Endothelial cell of umbilical vein (primary cell): ENCODE measurements around the gene MAPKAP1. TPM values are rescaled to one million over a fixed set of nuclear protein-coding genes. Genes with fewer than 3 reads are reported as not detected.

Experiments used
- BruUV-seq: library from RNA; stranded (reverse); fragments of 400-500 nt; replicated peaks from 2 replicates; lab custom pipeline; 2021; lab: Mats Ljungman, UMichigan
- CTCF ChIA-PET: fragments of 300-600, 350-600 bp; sonication (Branson Sonifier 250); formaldehyde crosslinking; loops from one replicate; lab custom pipeline; 2021; ENCODE audit warnings: antibody characterized with exemption, inconsistent platforms; lab: Charles Lee
- POLR2A ChIA-PET: fragments of 300-600, 350-600 bp; sonication (Branson Sonifier 250); formaldehyde crosslinking; loops from one replicate; lab custom pipeline; 2021; ENCODE audit warnings: antibody characterized with exemption, inconsistent platforms; lab: Charles Lee
- DNase-seq: peaks from one replicate; pipeline ENCODE4 v3.0.0-alpha.2; 2011; ENCODE audit warnings: low read depth, low spot score
- FAIRE-seq: peaks from 2 replicates; lab custom pipeline; 2011; peaks lifted over from hg19 to GRCh38; lab: Jason Lieb, UNC
- H2AFZ ChIP-seq: 2 replicates; pipeline ENCODE4 v1.6.0; 2012; ENCODE audit warnings: low read depth, low read length, control low read depth, inconsistent platforms
- H3K27ac ChIP-seq: 2 replicates; pipeline ENCODE4 v1.5.1; 2011; ENCODE audit warnings: low read depth, mild to moderate bottlenecking, control low read depth, low read length, moderate library complexity; ENCODE audit not compliant: insufficient read depth
- H3K27me3 ChIP-seq, 2 experiments: 2 replicates each; pipeline versions ENCODE4 v1.6.0 to v1.6.1; 2011; ENCODE audit warnings: low read length in 2 of 2, mixed read lengths in 1 of 2; ENCODE audit not compliant: control insufficient read depth in 2 of 2, insufficient read depth in 2 of 2
- H3K36me3 ChIP-seq, 2 experiments: 2 replicates in 1 of 2; 3 replicates in 1 of 2; pipeline ENCODE4 v1.5.1; 2011; ENCODE audit warnings: low read length in 2 of 2, mild to moderate bottlenecking in 1 of 2, moderate library complexity in 1 of 2; ENCODE audit not compliant: control insufficient read depth in 2 of 2, insufficient read depth in 2 of 2; ENCODE audit errors: extremely low read depth in 1 of 2
- H3K4me1 ChIP-seq: 3 replicates; pipeline ENCODE4 v1.5.1; 2011; ENCODE audit warnings: mild to moderate bottlenecking, low read length; ENCODE audit not compliant: control insufficient read depth, insufficient read depth; ENCODE audit errors: extremely low read depth
- H3K4me2 ChIP-seq: 2 replicates; pipeline ENCODE4 v1.6.1; 2011; ENCODE audit warnings: low read length, control low read depth, mixed read lengths; ENCODE audit not compliant: insufficient read depth
- H3K4me3 ChIP-seq, 3 experiments: fragments of 200-600 bp in 1 of 3; sonication (generic), shearing (Covaris generic) in 1 of 3; replicated peaks in 1 of 3; 2 replicates each; pipeline ENCODE4 v1.5.1; 2011 to 2016; ENCODE audit warnings: control low read depth in 3 of 3, low read length in 3 of 3, mild to moderate bottlenecking in 2 of 3, inconsistent platforms in 1 of 3, low read depth in 1 of 3, moderate library complexity in 1 of 3; ENCODE audit not compliant: insufficient read depth in 1 of 3
- H3K79me2 ChIP-seq: 2 replicates; pipeline ENCODE4 v1.6.0; 2012; ENCODE audit warnings: low read length, inconsistent platforms; ENCODE audit not compliant: control insufficient read depth, insufficient read depth
- H3K9ac ChIP-seq: replicated peaks from 2 replicates; pipeline ENCODE3; 2011; ENCODE audit warnings: low read length, control low read depth; ENCODE audit not compliant: insufficient read depth; ENCODE audit errors: extremely low read depth
- H3K9me1 ChIP-seq: replicated peaks from 3 replicates; pipeline ENCODE4 v1.6.0; 2011; ENCODE audit warnings: mild to moderate bottlenecking, low read length; ENCODE audit not compliant: control insufficient read depth, insufficient read depth; ENCODE audit errors: extremely low read depth
- H3K9me3 ChIP-seq: replicated peaks from 2 replicates; pipeline ENCODE4 v1.5.1; 2012; ENCODE audit warnings: low read length, inconsistent platforms; ENCODE audit not compliant: control insufficient read depth, insufficient read depth
- H4K20me1 ChIP-seq: replicated peaks from 2 replicates; pipeline ENCODE3; 2011; ENCODE audit warnings: mild to moderate bottlenecking, low read length; ENCODE audit not compliant: control insufficient read depth, insufficient read depth; ENCODE audit errors: extremely low read depth
- CTCF ChIP-seq, 2 donors: IDR thresholded peaks; 1 replicate in 1 of 2; 2 replicates in 1 of 2; pipeline ENCODE4 v1.5.1; 2011; ENCODE audit warnings: low read length in 2 of 2, mild to moderate bottlenecking in 2 of 2, moderate library complexity in 2 of 2, control low read depth in 1 of 2, inconsistent platforms in 1 of 2, low read depth in 1 of 2; ENCODE audit not compliant: insufficient read depth in 1 of 2; ENCODE audit errors: extremely low read depth in 1 of 2
- EZH2 ChIP-seq: IDR thresholded peaks from 2 replicates; pipeline ENCODE4 v1.6.1; 2012; ENCODE audit warnings: borderline replicate concordance, low read depth, mild to moderate bottlenecking, moderate library complexity, low read length, inconsistent platforms; ENCODE audit not compliant: severe bottlenecking
- FOS ChIP-seq: IDR thresholded peaks from 2 replicates; pipeline ENCODE4 v1.6.1; 2011; ENCODE audit warnings: mild to moderate bottlenecking, low read length, moderate library complexity, borderline replicate concordance; ENCODE audit not compliant: insufficient read depth
- GATA2 ChIP-seq: IDR thresholded peaks from 2 replicates; pipeline ENCODE4 v1.7.0; 2011; ENCODE audit warnings: low read depth, mild to moderate bottlenecking, moderate library complexity, mixed read lengths, low read length; ENCODE audit not compliant: insufficient read length, insufficient read depth
- JUN ChIP-seq: IDR thresholded peaks from 2 replicates; pipeline ENCODE4 v1.6.1; 2011; ENCODE audit warnings: borderline replicate concordance, low read depth; ENCODE audit not compliant: insufficient read length, insufficient read depth
- MYC ChIP-seq: IDR thresholded peaks from one replicate; pipeline ENCODE4 v1.6.1; 2011; ENCODE audit warnings: mild to moderate bottlenecking, low read depth, low read length
- POLR2A ChIP-seq: IDR thresholded peaks from 2 replicates; pipeline ENCODE4 v1.6.1; 2012; ENCODE audit warnings: low read depth, mild to moderate bottlenecking, control low read depth, low read length
- POLR2AphosphoS5 ChIP-seq: IDR thresholded peaks from 2 replicates; pipeline ENCODE4 v1.6.1; 2012; ENCODE audit warnings: low read depth, mild to moderate bottlenecking, control low read depth, low read length, moderate library complexity; ENCODE audit not compliant: insufficient read depth
- dilution Hi-C: fragments of 300-500 bp; cut with MboI; formaldehyde crosslinking; loops from one replicate; pipeline ENCODE4 v1.15.0; 2019; ENCODE audit warnings: low sequenced_read_pairs; ENCODE audit not compliant: extremely low pct_ligation_motif_present
- intact Hi-C: fragments of 100-400 bp; cut with micrococcal nuclease; formaldehyde crosslinking; loops from one replicate; pipeline ENCODE4 v1.10.0; 2022
- polyA plus RNA-seq, 4 experiments: library from polyadenylated mRNA; depleted of rRNA in 3 of 4; stranded (reverse) in 3 of 4; unstranded in 1 of 4; fragments of >200 nt; gene quantifications; 2 replicates each; pipeline versions ENCODE4 v1.2.1 to v1.2.3, GENCODE V29; 2011 to 2012; ENCODE audit warnings: missing spikeins in 1 of 4
- total RNA-seq: library from RNA; stranded (reverse); gene quantifications from 2 replicates; pipeline ENCODE4 v1.2.3, GENCODE V29; 2021
- TF ChIP-seq, protein P1 (sequence below): IDR thresholded peaks from 2 replicates; pipeline ENCODE4 v1.6.1; 2011; ENCODE audit not compliant: insufficient read depth, insufficient read length

The MAPKAP1 gene
- total and polyA plus RNA-seq, 2 donors (not counting 3 experiments of a cell fraction or from before 2014, with no cell fraction given), result 61.9 to 99.1 TPM

DNA sequence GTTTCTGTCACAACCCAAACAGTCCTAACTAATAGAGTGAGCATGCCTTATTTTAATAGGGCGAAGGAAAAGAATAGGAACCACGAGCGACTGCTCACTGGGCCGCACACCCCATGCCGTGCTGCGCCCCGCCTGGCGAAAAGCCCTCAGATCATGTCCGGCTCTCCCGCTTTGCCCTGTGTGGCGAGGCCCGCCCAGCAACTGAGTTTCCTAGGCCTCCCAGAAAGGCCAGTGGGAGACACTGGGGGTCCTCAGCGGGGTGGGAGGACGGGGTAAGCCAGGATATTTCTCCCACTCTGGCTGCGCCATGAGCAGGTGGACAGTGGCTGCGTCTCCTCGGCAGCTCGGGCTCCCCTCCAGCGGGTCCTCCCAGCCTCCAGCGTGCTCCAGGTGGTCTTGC is 307.3 kb downstream of the MAPKAP1 start:
- Histone ChIP-seq H3K4me3 (no peak overlapping the region), H3K27me3 (no peaks in the 10 kb centered on the region), H3K9me1 (no peaks in the 10 kb centered on the region), H3K9me3 (no peaks in the 10 kb centered on the region), H3K9ac (no peak overlapping the region), H3K4me1 (no peaks in the 10 kb centered on the region), H2AFZ (no peak overlapping the region), H3K4me2 (no peak overlapping the region), H3K36me3 (no peaks in the 10 kb centered on the region), H3K27ac (no peak overlapping the region), H3K79me2 (no peaks in the 10 kb centered on the region), H4K20me1 (no peaks in the 10 kb centered on the region)
- dilution Hi-C loops (no loop called here), intact Hi-C loops (loop anchor here (10.0 kb wide), 1 partner anchor 995 kb away; no protein-coding TSS in a partner anchor)
- TF ChIP-seq EZH2 (no peak), POLR2A (no peak), JUN (no peak), MYC (no peak), GATA2 (no peak), CTCF (IDR thresholded peaks at IDR 0.05; ENCODE audit: extremely low read depth in 1 of 2, insufficient read depth in 1 of 2, low read depth in 1 of 2, low read length in 2 of 2) (no peak), POLR2AphosphoS5 (no peak), FOS (no peak)
- TF ChIP-seq, protein P1, sequence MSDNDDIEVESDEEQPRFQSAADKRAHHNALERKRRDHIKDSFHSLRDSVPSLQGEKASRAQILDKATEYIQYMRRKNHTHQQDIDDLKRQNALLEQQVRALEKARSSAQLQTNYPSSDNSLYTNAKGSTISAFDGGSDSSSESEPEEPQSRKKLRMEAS, result no peak
- ChIA-PET CTCF (interaction anchor here (1.1 kb wide), 1 partner anchor 8 kb away, joined by 5 read pairs; no protein-coding TSS in a partner anchor), POLR2A (no interaction called here)
- DNase-seq (no peak), FAIRE-seq (no peak)
- BruUV-seq, result no TSS peak
